HG02870 (cell line): ENCODE measurements around the gene IMPA2.
"Not testable (repeated sequence)": the region's sequence is repeated elsewhere in the genome, so short reads cannot be mapped to it uniquely, and the experiment has no call there.

ENCODE experiments used
- ATAC-seq: cut with Tn5 transposase; IDR thresholded peaks from one replicate; pipeline ENCODE4 v1.9.1; 2021; ENCODE audit warnings: mild to moderate bottlenecking, moderate library complexity; ENCODE audit not compliant: unreplicated experiment

IMPA2 gene

DNA sequence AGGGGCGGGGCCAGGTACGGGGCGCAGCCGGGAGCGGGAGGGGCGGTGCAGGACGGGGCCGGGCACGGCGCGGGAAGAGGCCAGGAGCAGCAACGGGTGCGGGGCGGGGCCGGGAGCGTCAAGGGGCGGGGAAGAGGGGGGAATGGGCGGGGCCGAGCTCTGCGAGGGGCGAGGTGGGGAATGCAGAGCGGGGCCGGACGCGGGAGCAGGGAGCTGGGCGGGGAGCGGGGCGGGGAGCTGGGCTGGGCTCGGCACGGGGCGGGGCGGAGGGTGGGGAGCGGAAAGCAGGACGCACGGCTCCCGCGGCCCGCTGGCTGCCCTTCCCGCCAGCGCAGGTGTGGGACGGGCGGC is at the start of gene IMPA2:
Gene IMPA2, plus strand, starts transcription at position 316 of the 351 bp plus-strand sequence. CDS start 163 bp downstream, outside the sequence.
- ATAC-seq = peak; percentile 29

GRCh38 chr18:11932393-11932792 is 48.9 kb upstream of the IMPA2 start:
- no peak for ATAC-seq

- ATAC-seq = no peak
Measured at GRCh38 chr18:11937874-11938478, 43.3 kb upstream of the IMPA2 start.

GRCh38 chr18:11940956-11941355 is 40.4 kb upstream of the IMPA2 start:
- no peak for ATAC-seq

GRCh38 chr18:11943551-11943950 is 37.8 kb upstream of the IMPA2 start:
- ATAC-seq = no peak

DNA sequence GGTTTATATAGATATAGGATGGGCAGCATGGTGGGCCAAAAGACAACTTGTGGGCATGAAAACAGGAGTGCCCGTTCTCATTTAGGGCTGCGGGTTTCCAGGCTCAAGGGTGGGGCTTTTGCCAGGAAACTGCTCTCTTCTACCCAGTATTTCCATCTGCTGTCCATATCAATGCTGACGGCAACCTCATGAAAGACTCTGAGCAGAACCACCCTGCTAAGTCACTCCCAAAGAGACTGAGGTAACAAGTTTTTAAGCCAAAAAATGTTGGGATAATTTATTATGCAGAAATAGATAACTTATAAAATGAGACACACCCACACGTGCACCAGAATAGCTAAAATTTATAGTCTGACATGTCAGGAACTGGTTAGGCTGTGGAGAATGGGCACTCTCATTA is 37.1 kb upstream of the IMPA2 start:
- no peak for ATAC-seq

GRCh38 chr18:11944786-11945185 is 36.5 kb upstream of the IMPA2 start:
- no peak for ATAC-seq

- ATAC-seq = not testable (repeated sequence)
Measured at GRCh38 chr18:11945834-11946659, 35.3 kb upstream of the IMPA2 start.

GRCh38 chr18:11946756-11947155 is 34.6 kb upstream of the IMPA2 start:
- no peak for ATAC-seq

DNA sequence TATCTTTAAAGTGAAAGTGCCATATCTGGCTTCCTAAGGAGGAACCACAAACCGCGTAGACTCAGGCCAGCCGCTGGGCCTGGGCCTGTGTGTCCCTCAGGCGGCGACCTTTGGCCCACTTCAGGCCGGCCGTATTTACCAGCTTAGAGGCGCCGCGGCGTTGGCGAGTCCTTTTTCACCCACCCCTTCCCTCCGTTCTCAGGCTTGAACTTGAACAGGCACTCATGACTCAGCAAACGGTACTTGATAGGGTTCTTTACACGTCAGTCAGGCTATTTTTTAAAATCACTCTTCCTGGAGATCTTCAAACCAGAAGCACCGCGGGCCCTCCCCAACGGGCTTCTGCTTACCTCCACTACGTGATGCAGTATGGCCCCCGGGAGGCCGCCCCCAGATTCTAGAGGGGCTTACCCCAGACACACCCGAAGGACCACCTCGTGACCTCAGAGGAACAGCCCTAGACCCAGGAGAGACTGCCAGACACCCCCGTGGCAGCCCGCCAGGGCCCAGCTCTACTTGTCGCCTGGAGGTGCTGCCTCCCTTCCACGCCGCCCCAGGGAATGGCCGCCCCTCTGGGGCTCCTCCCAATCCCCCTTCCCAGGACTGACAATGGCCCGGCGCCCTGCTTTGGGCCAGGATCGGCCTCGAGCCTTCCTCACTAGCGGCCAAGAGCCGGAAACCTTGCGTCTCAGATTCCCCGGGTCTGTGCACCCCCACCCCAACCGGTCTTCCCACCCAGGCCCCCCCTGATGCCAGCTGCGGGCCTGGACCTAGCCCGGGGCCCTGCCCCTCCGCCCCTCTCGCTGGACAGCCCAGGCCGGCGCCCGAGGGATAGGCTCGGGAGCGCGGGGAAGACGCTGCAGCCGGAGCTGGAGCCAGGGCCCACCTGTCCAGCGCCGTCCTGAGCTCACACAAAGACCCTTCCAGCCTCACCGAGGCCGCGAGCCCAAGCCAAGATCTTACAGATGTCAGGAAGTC is 33.8 kb upstream of the IMPA2 start:
- ATAC-seq = peak; percentile 77

GRCh38 chr18:11948852-11949523 is 32.3 kb upstream of the IMPA2 start:
- no peak for ATAC-seq

DNA sequence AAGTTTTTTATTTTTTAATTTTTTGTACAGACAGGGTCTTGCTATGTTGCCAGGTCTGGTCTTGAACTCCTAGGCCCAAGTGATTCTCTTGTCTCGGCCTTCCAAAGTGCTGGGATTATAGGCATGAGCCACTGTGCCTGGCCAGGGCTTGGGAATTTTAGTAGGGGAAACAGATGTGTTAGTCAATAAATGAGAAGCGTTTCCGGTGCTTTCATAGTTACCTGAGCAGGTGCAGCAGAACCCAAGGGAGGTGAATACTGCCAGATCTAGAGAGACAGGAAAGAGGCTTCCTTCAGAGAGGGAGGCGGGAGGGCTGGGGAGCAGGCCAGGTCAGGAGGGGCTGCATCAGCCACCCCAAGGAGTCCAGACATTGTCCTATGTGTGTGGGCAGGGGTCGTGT is 30.5 kb upstream of the IMPA2 start:
- ATAC-seq = no peak

DNA sequence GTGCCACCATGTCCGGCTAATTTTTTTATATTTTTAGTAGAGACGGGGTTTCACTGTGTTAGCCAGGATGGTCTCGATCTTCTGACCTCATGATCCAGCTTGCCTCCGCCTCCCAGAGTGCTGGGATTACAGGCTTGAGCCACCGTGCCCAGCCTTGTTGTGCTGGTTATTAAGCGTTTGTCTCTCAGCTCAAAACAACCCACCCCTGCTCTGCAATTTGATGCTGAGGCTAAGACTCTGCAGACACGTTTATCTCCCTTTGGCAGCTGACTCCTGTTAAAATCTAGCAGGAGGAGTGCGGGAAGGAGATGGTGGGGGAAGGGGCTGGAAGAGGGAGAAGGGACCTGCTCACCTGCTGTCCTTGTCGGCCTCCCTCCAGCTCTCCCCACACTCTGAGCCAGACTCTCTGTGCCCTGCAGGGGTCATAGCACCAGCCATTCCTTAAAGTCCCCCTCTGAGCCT is 29.9 kb upstream of the IMPA2 start:
- no peak for ATAC-seq

- no peak for ATAC-seq
Measured at GRCh38 chr18:11953113-11953512, 28.2 kb upstream of the IMPA2 start.

DNA sequence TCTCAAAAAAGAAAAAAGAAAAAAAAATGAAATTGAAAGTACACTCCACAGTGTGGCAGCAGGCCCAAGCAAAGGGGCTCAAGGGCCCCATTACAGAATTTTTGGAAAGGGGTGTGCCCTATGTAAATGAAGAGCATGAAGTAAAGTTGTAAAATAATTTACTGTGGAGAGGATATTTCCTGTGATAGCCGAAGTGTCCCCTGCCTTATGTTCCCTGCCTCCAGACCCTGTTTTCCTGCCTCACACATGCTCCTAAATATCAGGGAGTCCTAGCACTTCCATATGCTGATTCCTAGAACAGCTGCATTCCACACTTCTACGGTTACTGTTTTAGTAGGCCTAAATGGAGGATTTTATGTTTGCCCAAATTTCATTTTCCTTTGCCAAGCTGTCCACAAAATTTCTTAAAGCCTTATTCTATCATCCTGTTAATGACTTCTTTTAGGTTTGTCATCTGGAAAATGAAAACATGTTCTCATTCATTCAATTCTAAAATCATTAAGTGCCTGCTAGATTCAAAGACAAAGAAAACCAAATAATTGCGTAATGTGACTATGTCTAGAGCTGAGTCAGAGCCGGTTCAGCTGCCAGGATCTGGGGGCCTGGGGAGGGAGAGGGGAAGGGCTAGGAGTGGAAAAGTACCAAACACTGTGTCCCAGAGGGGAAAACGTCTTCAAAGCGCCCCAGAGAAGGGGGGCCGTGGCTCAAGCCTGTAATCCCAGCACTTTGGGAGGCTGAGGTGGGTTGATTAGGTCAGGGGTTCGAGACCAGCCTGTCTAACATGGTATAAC is 25.9 kb upstream of the IMPA2 start:
- no peak for ATAC-seq

GRCh38 chr18:11956371-11957308 is 24.7 kb upstream of the IMPA2 start:
- no peak for ATAC-seq

- ATAC-seq = no peak
Measured at GRCh38 chr18:11957636-11958035, 23.7 kb upstream of the IMPA2 start.

- ATAC-seq = not testable (repeated sequence)
Measured at GRCh38 chr18:11959651-11960050, 21.7 kb upstream of the IMPA2 start.
